HL-60 (cell line): ENCODE measurements around the gene PIP5K1B.

Experiments
- DNase-seq, 2 experiments: peaks; one replicate each; pipeline ENCODE4 v3.0.0-alpha.2; 2010 to 2020; ENCODE audit warnings: low read depth in 1 of 2, low spot score in 1 of 2
- H3K27ac ChIP-seq: fragments of 250-450 bp; sonication (Bioruptor Pico); replicated peaks from 2 replicates; pipeline ENCODE4 v1.5.1; 2020; ENCODE audit warnings: mild to moderate bottlenecking, moderate library complexity
- H3K27me3 ChIP-seq: fragments of 250-450 bp; sonication (Bioruptor Pico); 2 replicates; pipeline ENCODE4 v1.5.1; 2021; ENCODE audit warnings: mild to moderate bottlenecking, moderate library complexity; ENCODE audit not compliant: insufficient read depth, poor library complexity, severe bottlenecking
- H3K4me3 ChIP-seq: replicated peaks from 2 replicates; pipeline ENCODE4 v1.5.1; 2011; ENCODE audit warnings: mild to moderate bottlenecking, control low read depth, low read length; ENCODE audit not compliant: insufficient read depth
- GABPA ChIP-seq: IDR thresholded peaks from 2 replicates; pipeline ENCODE4 v1.6.1; 2012; ENCODE audit warnings: low read depth
- POLR2AphosphoS5 ChIP-seq: IDR thresholded peaks from 2 replicates; pipeline ENCODE4 v1.6.1; 2012; ENCODE audit warnings: low read depth
- SPI1 ChIP-seq: IDR thresholded peaks from 2 replicates; pipeline ENCODE4 v1.6.1; 2012; ENCODE audit warnings: low read depth, mild to moderate bottlenecking, borderline replicate concordance
- TF ChIP-seq, protein P1 (sequence below): IDR thresholded peaks from 2 replicates; pipeline ENCODE4 v1.6.1; 2012; ENCODE audit warnings: low read depth; ENCODE audit not compliant: insufficient replicate concordance
- TF ChIP-seq, protein P2 (sequence below): IDR thresholded peaks from one replicate; pipeline ENCODE4 v1.5.1; 2011; ENCODE audit warnings: low read length, control low read depth, inconsistent platforms; ENCODE audit not compliant: insufficient read depth

PIP5K1B gene

DNA sequence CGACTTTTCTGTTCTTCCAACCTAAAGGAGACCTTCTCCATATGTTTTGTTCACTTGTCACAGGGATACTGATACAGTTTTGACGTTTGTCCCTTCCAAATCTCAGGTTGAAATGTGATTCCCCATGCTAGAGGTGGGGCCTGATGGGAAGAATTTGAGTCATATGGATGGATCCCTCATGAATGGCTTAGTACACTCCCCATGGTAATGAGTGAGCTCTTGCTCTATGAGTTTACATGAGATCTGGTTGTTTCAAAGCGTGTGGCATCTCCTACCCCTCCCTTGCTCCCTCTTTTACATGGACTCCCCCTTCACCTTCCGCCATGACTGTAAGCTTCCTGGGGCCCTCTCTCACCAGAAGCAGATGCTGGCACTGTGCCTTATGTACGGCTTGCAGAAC lies 6.9 kb downstream of the PIP5K1B start:
- no peak overlapping the region for H3K4me3 ChIP-seq
- no peak for DNase-seq
- no peak for TF ChIP-seq POLR2AphosphoS5
- TF ChIP-seq, protein P1, sequence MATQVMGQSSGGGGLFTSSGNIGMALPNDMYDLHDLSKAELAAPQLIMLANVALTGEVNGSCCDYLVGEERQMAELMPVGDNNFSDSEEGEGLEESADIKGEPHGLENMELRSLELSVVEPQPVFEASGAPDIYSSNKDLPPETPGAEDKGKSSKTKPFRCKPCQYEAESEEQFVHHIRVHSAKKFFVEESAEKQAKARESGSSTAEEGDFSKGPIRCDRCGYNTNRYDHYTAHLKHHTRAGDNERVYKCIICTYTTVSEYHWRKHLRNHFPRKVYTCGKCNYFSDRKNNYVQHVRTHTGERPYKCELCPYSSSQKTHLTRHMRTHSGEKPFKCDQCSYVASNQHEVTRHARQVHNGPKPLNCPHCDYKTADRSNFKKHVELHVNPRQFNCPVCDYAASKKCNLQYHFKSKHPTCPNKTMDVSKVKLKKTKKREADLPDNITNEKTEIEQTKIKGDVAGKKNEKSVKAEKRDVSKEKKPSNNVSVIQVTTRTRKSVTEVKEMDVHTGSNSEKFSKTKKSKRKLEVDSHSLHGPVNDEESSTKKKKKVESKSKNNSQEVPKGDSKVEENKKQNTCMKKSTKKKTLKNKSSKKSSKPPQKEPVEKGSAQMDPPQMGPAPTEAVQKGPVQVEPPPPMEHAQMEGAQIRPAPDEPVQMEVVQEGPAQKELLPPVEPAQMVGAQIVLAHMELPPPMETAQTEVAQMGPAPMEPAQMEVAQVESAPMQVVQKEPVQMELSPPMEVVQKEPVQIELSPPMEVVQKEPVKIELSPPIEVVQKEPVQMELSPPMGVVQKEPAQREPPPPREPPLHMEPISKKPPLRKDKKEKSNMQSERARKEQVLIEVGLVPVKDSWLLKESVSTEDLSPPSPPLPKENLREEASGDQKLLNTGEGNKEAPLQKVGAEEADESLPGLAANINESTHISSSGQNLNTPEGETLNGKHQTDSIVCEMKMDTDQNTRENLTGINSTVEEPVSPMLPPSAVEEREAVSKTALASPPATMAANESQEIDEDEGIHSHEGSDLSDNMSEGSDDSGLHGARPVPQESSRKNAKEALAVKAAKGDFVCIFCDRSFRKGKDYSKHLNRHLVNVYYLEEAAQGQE = no peak
- TF ChIP-seq SPI1 = no peak
- TF ChIP-seq GABPA = no peak
- TF ChIP-seq, protein P2, sequence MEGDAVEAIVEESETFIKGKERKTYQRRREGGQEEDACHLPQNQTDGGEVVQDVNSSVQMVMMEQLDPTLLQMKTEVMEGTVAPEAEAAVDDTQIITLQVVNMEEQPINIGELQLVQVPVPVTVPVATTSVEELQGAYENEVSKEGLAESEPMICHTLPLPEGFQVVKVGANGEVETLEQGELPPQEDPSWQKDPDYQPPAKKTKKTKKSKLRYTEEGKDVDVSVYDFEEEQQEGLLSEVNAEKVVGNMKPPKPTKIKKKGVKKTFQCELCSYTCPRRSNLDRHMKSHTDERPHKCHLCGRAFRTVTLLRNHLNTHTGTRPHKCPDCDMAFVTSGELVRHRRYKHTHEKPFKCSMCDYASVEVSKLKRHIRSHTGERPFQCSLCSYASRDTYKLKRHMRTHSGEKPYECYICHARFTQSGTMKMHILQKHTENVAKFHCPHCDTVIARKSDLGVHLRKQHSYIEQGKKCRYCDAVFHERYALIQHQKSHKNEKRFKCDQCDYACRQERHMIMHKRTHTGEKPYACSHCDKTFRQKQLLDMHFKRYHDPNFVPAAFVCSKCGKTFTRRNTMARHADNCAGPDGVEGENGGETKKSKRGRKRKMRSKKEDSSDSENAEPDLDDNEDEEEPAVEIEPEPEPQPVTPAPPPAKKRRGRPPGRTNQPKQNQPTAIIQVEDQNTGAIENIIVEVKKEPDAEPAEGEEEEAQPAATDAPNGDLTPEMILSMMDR = no peak
- no peaks in the 10 kb centered on the region for H3K27me3 ChIP-seq
- H3K27ac ChIP-seq = no peak overlapping the region

DNA sequence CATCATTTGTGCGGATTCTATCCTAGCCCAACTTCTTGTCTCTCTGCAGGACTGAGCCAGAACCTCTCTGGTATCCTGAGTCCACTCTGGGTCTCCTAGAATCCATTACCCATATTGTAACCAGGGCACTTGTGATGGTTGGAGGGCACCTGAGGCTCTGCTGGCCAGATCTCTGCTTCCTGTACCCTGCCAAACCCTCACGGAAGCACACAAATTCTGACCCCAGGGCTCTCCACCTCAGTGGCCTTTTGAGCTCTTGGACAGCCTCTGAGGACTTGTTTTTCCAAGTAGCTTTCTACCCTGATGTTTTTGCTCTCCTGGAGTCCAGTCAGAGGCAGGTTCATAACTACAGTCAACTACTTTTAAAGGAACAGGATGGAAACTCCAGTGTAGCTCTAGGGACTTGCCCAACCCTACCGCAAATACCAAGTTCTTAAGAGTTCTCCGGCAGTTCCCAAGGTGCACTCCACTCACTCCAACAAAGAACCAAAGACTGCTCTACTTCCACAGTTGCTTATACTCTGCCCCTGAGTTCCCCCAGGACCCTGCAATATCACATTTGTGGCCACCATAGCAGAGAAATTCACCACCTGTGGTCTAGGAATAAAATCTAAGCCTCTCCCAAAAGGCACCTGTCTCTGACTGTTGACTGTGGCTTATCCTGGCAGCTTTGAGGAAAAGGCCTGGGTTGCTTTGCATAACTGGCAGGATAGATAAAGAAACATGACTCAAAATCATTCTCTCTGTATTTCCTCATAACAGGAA lies 9.6 kb downstream of the PIP5K1B start:
- TF ChIP-seq SPI1 (no peak), GABPA (no peak), POLR2AphosphoS5 (no peak)
- TF ChIP-seq, protein P1 = no peak
- TF ChIP-seq, protein P2 = no peak
- Histone ChIP-seq H3K27ac (no peak overlapping the region), H3K27me3 (no peaks in the 10 kb centered on the region), H3K4me3 (no peak overlapping the region)
- no peak for DNase-seq

DNA sequence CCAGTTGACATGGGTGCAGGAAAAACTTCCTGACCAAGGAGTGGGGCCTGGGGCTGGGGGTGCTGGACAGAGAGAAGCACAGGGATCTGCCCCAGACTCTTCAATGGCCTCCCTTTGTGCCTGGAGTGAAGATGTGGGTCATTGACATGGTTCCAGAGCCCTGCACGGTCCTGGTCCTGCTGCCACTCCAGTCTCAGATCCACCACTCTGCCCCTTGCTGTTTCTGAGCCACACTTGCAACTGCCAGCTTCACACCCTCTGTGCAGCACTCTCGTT lies 10.1 kb downstream of the PIP5K1B start:
- H3K4me3 ChIP-seq = no peak overlapping the region
- H3K27ac ChIP-seq = no peak overlapping the region
- TF ChIP-seq GABPA = no peak
- TF ChIP-seq, protein P2 = no peak
- no peak for TF ChIP-seq POLR2AphosphoS5
- no peak for TF ChIP-seq SPI1
- TF ChIP-seq, protein P1 = no peak
- no peaks in the 10 kb centered on the region for H3K27me3 ChIP-seq
- no peak for DNase-seq
